LNCaP clone FGC (cell line): Measurements from ENCODE around the gene ZMIZ1.

Source experiments
- DNase-seq: peaks from one replicate; pipeline ENCODE4 v3.0.0-alpha.2; 2011; ENCODE audit warnings: low read depth
- H3K4me3 ChIP-seq: 2 replicates; pipeline ENCODE4 v1.5.1; 2011; ENCODE audit warnings: mild to moderate bottlenecking, low read depth, low read length, control low read depth
- TF ChIP-seq, protein P1 (sequence below): IDR thresholded peaks from 2 replicates; pipeline ENCODE4 v1.5.1; 2012; ENCODE audit warnings: mild to moderate bottlenecking; ENCODE audit not compliant: control insufficient read depth, insufficient read depth; ENCODE audit errors: extremely low read depth

The ZMIZ1 gene

GRCh38 chr10:79246606-79247275 lies 178.0 kb downstream of the ZMIZ1 start:
- DNase-seq, result no peak
- TF ChIP-seq, protein P1, sequence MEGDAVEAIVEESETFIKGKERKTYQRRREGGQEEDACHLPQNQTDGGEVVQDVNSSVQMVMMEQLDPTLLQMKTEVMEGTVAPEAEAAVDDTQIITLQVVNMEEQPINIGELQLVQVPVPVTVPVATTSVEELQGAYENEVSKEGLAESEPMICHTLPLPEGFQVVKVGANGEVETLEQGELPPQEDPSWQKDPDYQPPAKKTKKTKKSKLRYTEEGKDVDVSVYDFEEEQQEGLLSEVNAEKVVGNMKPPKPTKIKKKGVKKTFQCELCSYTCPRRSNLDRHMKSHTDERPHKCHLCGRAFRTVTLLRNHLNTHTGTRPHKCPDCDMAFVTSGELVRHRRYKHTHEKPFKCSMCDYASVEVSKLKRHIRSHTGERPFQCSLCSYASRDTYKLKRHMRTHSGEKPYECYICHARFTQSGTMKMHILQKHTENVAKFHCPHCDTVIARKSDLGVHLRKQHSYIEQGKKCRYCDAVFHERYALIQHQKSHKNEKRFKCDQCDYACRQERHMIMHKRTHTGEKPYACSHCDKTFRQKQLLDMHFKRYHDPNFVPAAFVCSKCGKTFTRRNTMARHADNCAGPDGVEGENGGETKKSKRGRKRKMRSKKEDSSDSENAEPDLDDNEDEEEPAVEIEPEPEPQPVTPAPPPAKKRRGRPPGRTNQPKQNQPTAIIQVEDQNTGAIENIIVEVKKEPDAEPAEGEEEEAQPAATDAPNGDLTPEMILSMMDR, result no peak
- no peak overlapping the region for H3K4me3 ChIP-seq

DNA sequence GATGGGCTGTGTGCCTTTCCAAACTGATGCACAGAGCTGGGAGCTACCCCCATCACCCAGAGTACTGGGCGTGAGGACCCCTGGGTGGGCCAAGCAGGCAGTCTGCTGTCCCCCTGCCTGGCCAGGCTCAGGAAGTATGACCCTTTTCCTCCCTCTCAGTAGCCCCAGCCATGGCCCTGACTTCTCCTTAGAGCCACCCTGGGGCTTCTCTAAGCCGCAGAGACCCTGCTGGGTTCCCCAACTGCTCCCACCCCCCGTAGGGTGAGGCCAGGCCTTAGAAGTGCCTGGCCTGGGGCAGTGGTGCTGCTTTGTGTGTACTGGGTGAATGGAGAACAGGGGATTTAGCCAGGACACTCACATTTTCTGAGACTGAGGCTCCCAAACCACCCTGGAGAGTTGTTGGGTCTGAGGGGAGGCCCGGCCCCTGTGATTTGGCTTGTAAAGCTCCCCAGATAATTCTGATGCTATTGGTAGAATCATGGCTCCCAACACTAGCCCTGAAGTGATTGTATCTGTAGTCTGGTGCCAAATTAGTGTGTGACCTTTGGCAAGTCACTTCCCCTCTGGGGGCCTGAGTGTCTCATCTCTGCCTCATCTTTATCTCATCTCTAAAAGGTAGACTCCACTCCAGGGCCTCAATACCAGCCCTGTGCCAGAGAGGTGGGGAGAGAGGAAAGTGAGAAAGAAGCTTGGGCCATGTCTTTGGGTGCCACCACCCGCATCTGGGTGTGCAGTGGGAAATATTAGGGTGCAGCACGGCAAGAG lies 178.8 kb downstream of the ZMIZ1 start:
- no peak for DNase-seq
- TF ChIP-seq, protein P1, result no peak
- no peak overlapping the region for H3K4me3 ChIP-seq

GRCh38 chr10:79248341-79249185 lies 179.8 kb downstream of the ZMIZ1 start:
- TF ChIP-seq, protein P1, result no peak
- H3K4me3 ChIP-seq, result no peak overlapping the region
- no peak for DNase-seq

DNA sequence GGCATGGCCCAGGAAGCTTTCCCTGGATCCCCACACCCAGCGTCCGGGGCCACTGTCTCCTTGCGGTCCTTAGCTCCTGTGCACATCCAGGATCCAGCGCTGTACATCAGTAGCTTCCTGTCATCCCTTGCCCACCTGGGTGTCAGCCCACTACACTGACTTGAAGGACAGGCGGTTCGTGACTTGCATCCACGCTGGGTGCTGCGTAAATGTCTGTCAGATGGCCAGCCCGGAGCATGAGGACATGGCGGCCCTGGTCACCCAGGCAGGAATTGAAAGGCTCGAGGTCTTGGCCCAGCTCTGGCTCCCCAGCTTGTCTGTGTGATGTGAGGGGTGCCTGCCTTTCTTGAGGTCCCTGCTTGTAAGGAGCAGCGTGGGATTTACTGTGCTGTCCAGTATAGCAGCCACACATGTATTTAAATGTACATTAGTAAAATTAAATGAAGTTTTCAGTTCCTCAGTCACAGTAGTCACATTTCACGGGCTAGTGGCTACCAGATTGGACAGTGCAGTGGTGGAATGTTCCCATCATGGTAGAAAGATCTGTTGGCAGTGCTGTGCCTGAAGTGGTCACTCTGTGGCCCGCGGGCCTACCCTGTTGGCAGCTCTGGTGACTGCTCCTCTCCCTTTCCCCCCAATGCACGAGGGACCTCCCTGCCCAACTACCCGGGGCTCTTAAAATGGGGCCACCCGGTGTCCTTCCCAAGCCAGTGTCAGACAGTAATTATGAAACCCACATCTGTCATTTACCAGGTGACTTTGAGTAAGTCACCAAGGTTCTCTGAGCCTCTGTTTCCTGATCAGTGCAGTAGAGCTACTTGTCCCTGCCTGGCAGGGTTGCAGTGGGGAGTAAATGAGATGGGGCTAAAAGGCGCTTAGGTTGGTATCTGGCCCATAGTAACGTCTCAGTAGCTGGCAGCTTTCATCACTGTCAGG lies 180.7 kb downstream of the ZMIZ1 start:
- no peak for DNase-seq
- TF ChIP-seq, protein P1, result no peak
- H3K4me3 ChIP-seq, result no peak overlapping the region

- TF ChIP-seq, protein P1, result no peak
- H3K4me3 ChIP-seq, result no peak overlapping the region
- DNase-seq, result no peak
Observed at GRCh38 chr10:79250259-79250658, 181.5 kb downstream of the ZMIZ1 start.

GRCh38 chr10:79252450-79252849 lies 183.7 kb downstream of the ZMIZ1 start:
- DNase-seq, result no peak
- TF ChIP-seq, protein P1, result no peak
- H3K4me3 ChIP-seq, result no peak overlapping the region
